ENCODE results near the gene RAD21L1. TPM values are rescaled to one million over a fixed set of nuclear protein-coding genes. Genes with fewer than 3 reads are reported as not detected.

RAD21L1 gene
- total RNA-seq, 4 donors from 2014 or later, result 0.39 TPM; not detected in 3

DNA sequence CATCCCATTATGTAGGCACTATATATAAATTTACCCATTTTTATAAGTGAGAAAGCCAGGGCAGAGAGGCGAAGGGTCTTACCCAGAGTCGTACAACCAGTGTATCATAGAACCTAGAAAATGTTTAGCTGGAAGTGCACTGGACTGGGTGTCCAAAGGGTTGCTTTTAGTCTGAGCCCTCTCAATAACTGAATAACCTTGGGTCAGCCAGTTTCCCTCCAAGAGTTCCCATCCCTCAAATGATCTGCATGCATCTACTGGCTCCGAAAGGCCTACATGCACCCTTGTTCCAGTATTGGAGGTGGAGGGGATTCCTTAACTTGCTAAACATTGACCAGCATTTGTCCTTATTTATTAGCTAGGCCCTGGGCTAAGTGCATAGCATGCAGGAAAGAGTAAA lies 44.0 kb downstream of the RAD21L1 start:
- Histone ChIP-seq H3K27ac (no peak overlapping the region), H3K4me3 (no peak overlapping the region), H3K27me3 (peaks cover 0 to 9% of the 10 kb centered on the region in 2 donors), H3K36me3 (no peaks in the 10 kb centered on the region), H3K9me3 (no peaks in the 10 kb centered on the region), H3K4me1 (peaks cover 0 to 23% (median 11%) of the 10 kb centered on the region in 4 donors)
- TF ChIP-seq, protein P1, sequence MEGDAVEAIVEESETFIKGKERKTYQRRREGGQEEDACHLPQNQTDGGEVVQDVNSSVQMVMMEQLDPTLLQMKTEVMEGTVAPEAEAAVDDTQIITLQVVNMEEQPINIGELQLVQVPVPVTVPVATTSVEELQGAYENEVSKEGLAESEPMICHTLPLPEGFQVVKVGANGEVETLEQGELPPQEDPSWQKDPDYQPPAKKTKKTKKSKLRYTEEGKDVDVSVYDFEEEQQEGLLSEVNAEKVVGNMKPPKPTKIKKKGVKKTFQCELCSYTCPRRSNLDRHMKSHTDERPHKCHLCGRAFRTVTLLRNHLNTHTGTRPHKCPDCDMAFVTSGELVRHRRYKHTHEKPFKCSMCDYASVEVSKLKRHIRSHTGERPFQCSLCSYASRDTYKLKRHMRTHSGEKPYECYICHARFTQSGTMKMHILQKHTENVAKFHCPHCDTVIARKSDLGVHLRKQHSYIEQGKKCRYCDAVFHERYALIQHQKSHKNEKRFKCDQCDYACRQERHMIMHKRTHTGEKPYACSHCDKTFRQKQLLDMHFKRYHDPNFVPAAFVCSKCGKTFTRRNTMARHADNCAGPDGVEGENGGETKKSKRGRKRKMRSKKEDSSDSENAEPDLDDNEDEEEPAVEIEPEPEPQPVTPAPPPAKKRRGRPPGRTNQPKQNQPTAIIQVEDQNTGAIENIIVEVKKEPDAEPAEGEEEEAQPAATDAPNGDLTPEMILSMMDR (IDR thresholded peaks at IDR 0.05), result no peak
- TF ChIP-seq POLR2A (IDR thresholded peaks at IDR 0.05) (no peak), EP300 (IDR thresholded peaks at IDR 0.05) (no peak)
- DNase-seq (ENCODE audit: low spot score in 2 of 2), result no peak
- 90 to 91% methylated on average over 3 of the region's 3 CpGs for WGBS, 2 donors

DNA sequence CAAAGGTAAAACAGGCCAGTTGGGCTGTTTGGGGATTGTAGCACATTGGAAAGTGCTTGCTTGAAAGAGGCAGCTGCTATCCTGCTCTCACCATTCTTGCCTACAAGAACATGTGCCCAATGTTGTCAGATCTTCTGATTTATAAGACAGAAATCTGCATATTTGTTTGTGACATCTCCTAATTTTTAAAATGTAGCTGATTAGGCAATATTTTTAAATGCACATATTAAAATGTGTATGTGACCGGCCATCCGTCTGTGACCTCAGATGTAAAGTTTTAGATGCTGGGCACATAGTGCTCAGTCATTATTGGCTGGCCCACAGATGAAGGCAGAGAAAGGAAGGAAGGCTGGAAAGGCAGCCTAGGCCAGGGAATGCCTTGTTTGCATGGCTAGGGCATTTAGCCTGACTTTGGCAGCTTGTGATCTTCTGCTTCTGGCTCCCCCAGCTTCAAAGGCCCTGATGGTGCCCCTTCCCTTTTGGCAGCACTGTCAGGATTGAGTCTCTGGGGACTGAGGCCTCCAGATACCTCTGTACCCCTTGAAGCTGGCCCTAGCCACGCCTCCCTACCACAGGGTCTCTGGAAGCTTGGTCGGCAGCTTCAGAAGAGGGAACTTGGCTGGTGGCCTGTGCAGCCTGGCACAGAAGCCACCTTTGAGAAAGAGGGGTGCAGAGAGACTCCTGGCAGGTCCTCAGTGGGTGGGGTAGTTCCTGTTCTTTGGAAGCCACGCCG lies 46.7 kb downstream of the RAD21L1 start:
- Histone ChIP-seq H3K9me3 (no peaks in the 10 kb centered on the region), H3K27ac (no peak overlapping the region), H3K27me3 (no peaks in the 10 kb centered on the region), H3K4me3 (no peak overlapping the region), H3K4me1 (peaks cover 0 to 5% (median 0%) of the 10 kb centered on the region in 4 donors), H3K36me3 (no peaks in the 10 kb centered on the region)
- TF ChIP-seq, protein P1 (IDR thresholded peaks at IDR 0.05), result no peak
- no peak for TF ChIP-seq EP300 (IDR thresholded peaks at IDR 0.05)
- no peak for TF ChIP-seq POLR2A (IDR thresholded peaks at IDR 0.05)
- no peak for DNase-seq (ENCODE audit: low spot score in 2 of 2)
- WGBS, 2 donors, result 76 to 80% methylated on average over 5 to 6 of the region's 6 CpGs

DNA sequence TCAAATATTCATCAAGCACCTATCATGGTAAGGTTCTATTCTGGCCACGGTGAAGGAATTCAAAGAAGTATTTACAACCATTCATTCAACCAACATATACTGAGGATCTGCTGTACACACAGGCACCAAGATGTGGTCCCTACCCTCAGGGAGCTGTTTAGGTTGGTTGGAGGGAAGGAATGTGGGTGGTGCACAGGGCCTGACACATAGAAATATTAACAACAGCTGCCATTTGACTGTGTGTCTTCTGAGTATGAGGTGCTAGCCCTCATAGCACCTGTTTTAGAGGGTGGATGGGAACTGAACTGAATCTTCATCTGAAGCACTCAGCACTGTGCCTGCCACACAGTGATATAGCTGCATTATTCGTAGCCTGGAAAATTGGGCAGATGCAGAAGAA lies 47.5 kb downstream of the RAD21L1 start:
- H3K4me3 ChIP-seq, result no peak overlapping the region
- no peak overlapping the region for H3K27ac ChIP-seq
- no peak for DNase-seq (ENCODE audit: low spot score in 2 of 2)
- no peaks in the 10 kb centered on the region for H3K27me3 ChIP-seq
- WGBS, 2 donors, result 82 to 97% methylated on average over 2 of the region's 2 CpGs
- no peaks in the 10 kb centered on the region for H3K4me1 ChIP-seq
- no peak for TF ChIP-seq POLR2A (IDR thresholded peaks at IDR 0.05)
- TF ChIP-seq, protein P1 (IDR thresholded peaks at IDR 0.05), result no peak
- no peak for TF ChIP-seq EP300 (IDR thresholded peaks at IDR 0.05)
- no peaks in the 10 kb centered on the region for H3K36me3 ChIP-seq
- H3K9me3 ChIP-seq, result no peaks in the 10 kb centered on the region

DNA sequence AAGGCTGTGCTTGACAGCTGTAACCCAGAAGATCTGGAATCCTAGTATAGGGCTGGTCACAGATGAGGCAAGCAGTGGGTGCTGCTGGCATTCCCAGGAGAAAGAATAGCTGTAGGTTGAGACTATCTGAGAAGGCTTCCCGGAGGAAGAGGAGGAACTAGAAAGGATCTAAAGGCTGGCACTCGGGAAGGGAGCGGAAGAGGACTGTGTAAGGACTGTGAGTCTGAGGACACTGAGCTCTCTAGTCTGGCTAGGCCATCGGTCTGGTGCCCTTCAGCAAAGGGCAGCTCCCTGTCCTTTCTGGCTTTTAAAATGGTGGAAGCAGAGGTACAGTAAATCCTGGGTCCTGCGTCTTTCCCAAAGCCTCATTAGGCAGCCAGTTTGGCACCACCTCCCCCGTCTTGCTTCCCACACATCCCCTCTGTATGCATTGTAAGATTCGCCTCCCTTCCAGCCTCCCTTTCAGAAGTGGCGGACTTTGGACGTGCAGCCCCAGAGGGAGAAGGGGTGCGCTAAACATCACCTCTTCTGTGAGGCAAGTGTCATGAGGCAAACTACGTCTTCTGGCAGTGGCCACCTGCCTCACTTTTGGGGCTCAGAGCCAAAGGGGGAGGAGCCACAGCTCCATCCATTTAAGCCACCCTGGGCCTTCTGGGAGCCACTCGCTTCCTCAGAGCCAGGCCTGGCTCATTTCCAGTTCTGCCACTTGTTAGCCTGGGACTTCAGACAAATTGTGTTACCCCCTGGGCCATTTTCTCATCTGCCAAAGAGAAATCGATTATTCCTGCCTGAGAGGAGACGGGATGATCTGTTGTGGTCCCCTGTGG lies 48.9 kb downstream of the RAD21L1 start:
- H3K4me3 ChIP-seq, result no peak overlapping the region
- no peak for DNase-seq (ENCODE audit: low spot score in 2 of 2)
- H3K27me3 ChIP-seq, result no peaks in the 10 kb centered on the region
- no peaks in the 10 kb centered on the region for H3K36me3 ChIP-seq
- H3K27ac ChIP-seq, result no peak overlapping the region
- TF ChIP-seq, protein P1 (IDR thresholded peaks at IDR 0.05), result no peak
- no peak for TF ChIP-seq EP300 (IDR thresholded peaks at IDR 0.05)
- TF ChIP-seq POLR2A (IDR thresholded peaks at IDR 0.05), result no peak
- 73 to 82% methylated on average over 14 of the region's 14 CpGs for WGBS, 2 donors
- H3K4me1 ChIP-seq, result no peaks in the 10 kb centered on the region
- no peaks in the 10 kb centered on the region for H3K9me3 ChIP-seq

DNA sequence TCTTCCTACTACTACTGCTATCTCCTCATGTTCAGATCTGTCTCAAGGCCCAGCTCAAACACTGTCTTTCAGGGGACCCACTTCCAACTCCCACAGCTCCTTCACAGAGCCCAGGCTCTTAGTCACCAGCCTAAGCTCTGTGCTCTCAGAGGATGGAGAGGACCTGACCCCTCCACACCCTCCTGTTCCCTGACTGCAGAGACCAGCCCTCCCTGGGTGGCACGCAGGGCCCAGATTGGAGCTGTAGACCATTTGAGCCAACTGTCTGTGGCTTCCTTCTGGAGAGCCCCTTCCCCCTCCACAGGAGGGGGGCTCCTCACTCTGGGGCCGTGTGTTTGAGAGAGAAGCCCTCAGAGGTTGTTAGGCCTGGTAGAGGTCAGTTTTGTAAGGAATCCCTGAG lies 50.1 kb downstream of the RAD21L1 start:
- H3K27me3 ChIP-seq, result no peaks in the 10 kb centered on the region
- H3K4me1 ChIP-seq, result no peaks in the 10 kb centered on the region

More for the DNA sequence above, 50.1 kb downstream of the RAD21L1 start:
- Histone ChIP-seq H3K36me3 (no peaks in the 10 kb centered on the region), H3K9me3 (no peaks in the 10 kb centered on the region), H3K4me3 (no peak overlapping the region), H3K27ac (no peak overlapping the region)
- DNase-seq (ENCODE audit: low spot score in 2 of 2), result no peak
- 40 to 45% methylated on average over 2 of the region's 2 CpGs for whole genome bisulfite sequencing, 2 donors
- TF ChIP-seq, protein P1 (IDR thresholded peaks at IDR 0.05), result no peak
- TF ChIP-seq POLR2A (IDR thresholded peaks at IDR 0.05) (no peak), EP300 (IDR thresholded peaks at IDR 0.05) (no peak)
